Esophagus squamous epithelium (tissue), 4 donors: ENCODE measurements around the gene DDX23.

Source experiments
- CTCF ChIP-seq, 6 experiments: fragments of 450-650 bp in 4 of 6; fragments of 200-600 bp in 2 of 6; sonication (generic) in 2 of 6; IDR thresholded peaks; one replicate each; pipeline ENCODE4 v1.5.1; 2016 to 2019; ENCODE audit warnings: antibody characterized with exemption in 6 of 6, mild to moderate bottlenecking in 4 of 6, moderate library complexity in 4 of 6
- POLR2A ChIP-seq, 4 donors: fragments of 450-650 bp; IDR thresholded peaks; one replicate each; pipeline ENCODE4 v1.6.1; 2017; ENCODE audit warnings: antibody characterized with exemption in 4 of 4, mild to moderate bottlenecking in 4 of 4, moderate library complexity in 3 of 4

GRCh38 chr12:48796976-48797375 lies 55.0 kb downstream of the DDX23 start:
- no peak for TF ChIP-seq CTCF (IDR thresholded peaks at IDR 0.05)
- no peak for TF ChIP-seq POLR2A (IDR thresholded peaks at IDR 0.05)
